Endothelial cell of umbilical vein (primary cell): ENCODE results near the gene COQ5. TPM values are rescaled to one million over a fixed set of nuclear protein-coding genes. Genes with fewer than 3 reads are reported as not detected.
"Not testable (repeated sequence)": the region's sequence is repeated elsewhere in the genome, so short reads cannot be mapped to it uniquely, and the experiment has no call there.

Experiments
- BruUV-seq: library from RNA; stranded (reverse); fragments of 400-500 nt; replicated peaks from 2 replicates; lab custom pipeline; 2021; lab: Mats Ljungman, UMichigan
- CTCF ChIA-PET: fragments of 300-600, 350-600 bp; sonication (Branson Sonifier 250); formaldehyde crosslinking; loops from one replicate; lab custom pipeline; 2021; ENCODE audit warnings: antibody characterized with exemption, inconsistent platforms; lab: Charles Lee
- POLR2A ChIA-PET: fragments of 300-600, 350-600 bp; sonication (Branson Sonifier 250); formaldehyde crosslinking; loops from one replicate; lab custom pipeline; 2021; ENCODE audit warnings: antibody characterized with exemption, inconsistent platforms; lab: Charles Lee
- DNase-seq: peaks from one replicate; pipeline ENCODE4 v3.0.0-alpha.2; 2011; ENCODE audit warnings: low read depth, low spot score
- FAIRE-seq: peaks from 2 replicates; lab custom pipeline; 2011; peaks lifted over from hg19 to GRCh38; lab: Jason Lieb, UNC
- H2AFZ ChIP-seq: 2 replicates; pipeline ENCODE4 v1.6.0; 2012; ENCODE audit warnings: low read depth, low read length, control low read depth, inconsistent platforms
- H3K27ac ChIP-seq: 2 replicates; pipeline ENCODE4 v1.5.1; 2011; ENCODE audit warnings: low read depth, mild to moderate bottlenecking, control low read depth, low read length, moderate library complexity; ENCODE audit not compliant: insufficient read depth
- H3K27me3 ChIP-seq, 2 experiments: 2 replicates each; pipeline versions ENCODE4 v1.6.0 to v1.6.1; 2011; ENCODE audit warnings: low read length in 2 of 2, mixed read lengths in 1 of 2; ENCODE audit not compliant: control insufficient read depth in 2 of 2, insufficient read depth in 2 of 2
- H3K36me3 ChIP-seq, 2 experiments: 2 replicates in 1 of 2; 3 replicates in 1 of 2; pipeline ENCODE4 v1.5.1; 2011; ENCODE audit warnings: low read length in 2 of 2, mild to moderate bottlenecking in 1 of 2, moderate library complexity in 1 of 2; ENCODE audit not compliant: control insufficient read depth in 2 of 2, insufficient read depth in 2 of 2; ENCODE audit errors: extremely low read depth in 1 of 2
- H3K4me1 ChIP-seq: 3 replicates; pipeline ENCODE4 v1.5.1; 2011; ENCODE audit warnings: mild to moderate bottlenecking, low read length; ENCODE audit not compliant: control insufficient read depth, insufficient read depth; ENCODE audit errors: extremely low read depth
- H3K4me2 ChIP-seq: 2 replicates; pipeline ENCODE4 v1.6.1; 2011; ENCODE audit warnings: low read length, control low read depth, mixed read lengths; ENCODE audit not compliant: insufficient read depth
- H3K4me3 ChIP-seq, 3 experiments: fragments of 200-600 bp in 1 of 3; sonication (generic), shearing (Covaris generic) in 1 of 3; replicated peaks in 1 of 3; 2 replicates each; pipeline ENCODE4 v1.5.1; 2011 to 2016; ENCODE audit warnings: control low read depth in 3 of 3, low read length in 3 of 3, mild to moderate bottlenecking in 2 of 3, inconsistent platforms in 1 of 3, low read depth in 1 of 3, moderate library complexity in 1 of 3; ENCODE audit not compliant: insufficient read depth in 1 of 3
- H3K79me2 ChIP-seq: 2 replicates; pipeline ENCODE4 v1.6.0; 2012; ENCODE audit warnings: low read length, inconsistent platforms; ENCODE audit not compliant: control insufficient read depth, insufficient read depth
- H3K9ac ChIP-seq: replicated peaks from 2 replicates; pipeline ENCODE3; 2011; ENCODE audit warnings: low read length, control low read depth; ENCODE audit not compliant: insufficient read depth; ENCODE audit errors: extremely low read depth
- H3K9me1 ChIP-seq: replicated peaks from 3 replicates; pipeline ENCODE4 v1.6.0; 2011; ENCODE audit warnings: mild to moderate bottlenecking, low read length; ENCODE audit not compliant: control insufficient read depth, insufficient read depth; ENCODE audit errors: extremely low read depth
- H3K9me3 ChIP-seq: replicated peaks from 2 replicates; pipeline ENCODE4 v1.5.1; 2012; ENCODE audit warnings: low read length, inconsistent platforms; ENCODE audit not compliant: control insufficient read depth, insufficient read depth
- H4K20me1 ChIP-seq: replicated peaks from 2 replicates; pipeline ENCODE3; 2011; ENCODE audit warnings: mild to moderate bottlenecking, low read length; ENCODE audit not compliant: control insufficient read depth, insufficient read depth; ENCODE audit errors: extremely low read depth
- JUN ChIP-seq: IDR thresholded peaks from 2 replicates; pipeline ENCODE4 v1.6.1; 2011; ENCODE audit warnings: borderline replicate concordance, low read depth; ENCODE audit not compliant: insufficient read length, insufficient read depth
- POLR2A ChIP-seq: IDR thresholded peaks from 2 replicates; pipeline ENCODE4 v1.6.1; 2012; ENCODE audit warnings: low read depth, mild to moderate bottlenecking, control low read depth, low read length
- dilution Hi-C: fragments of 300-500 bp; cut with MboI; formaldehyde crosslinking; loops from one replicate; pipeline ENCODE4 v1.15.0; 2019; ENCODE audit warnings: low sequenced_read_pairs; ENCODE audit not compliant: extremely low pct_ligation_motif_present
- intact Hi-C: fragments of 100-400 bp; cut with micrococcal nuclease; formaldehyde crosslinking; loops from one replicate; pipeline ENCODE4 v1.10.0; 2022
- polyA plus RNA-seq, 4 experiments: library from polyadenylated mRNA; depleted of rRNA in 3 of 4; stranded (reverse) in 3 of 4; unstranded in 1 of 4; fragments of >200 nt; gene quantifications; 2 replicates each; pipeline versions ENCODE4 v1.2.1 to v1.2.3, GENCODE V29; 2011 to 2012; ENCODE audit warnings: missing spikeins in 1 of 4
- total RNA-seq: library from RNA; stranded (reverse); gene quantifications from 2 replicates; pipeline ENCODE4 v1.2.3, GENCODE V29; 2021
- TF ChIP-seq, protein P1 (sequence below), 2 donors: IDR thresholded peaks; 1 replicate in 1 of 2; 2 replicates in 1 of 2; pipeline ENCODE4 v1.5.1; 2011; ENCODE audit warnings: low read length in 2 of 2, mild to moderate bottlenecking in 2 of 2, moderate library complexity in 2 of 2, control low read depth in 1 of 2, inconsistent platforms in 1 of 2, low read depth in 1 of 2; ENCODE audit not compliant: insufficient read depth in 1 of 2; ENCODE audit errors: extremely low read depth in 1 of 2
- TF ChIP-seq, protein P2 (sequence below): IDR thresholded peaks from 2 replicates; pipeline ENCODE4 v1.6.1; 2011; ENCODE audit not compliant: insufficient read depth, insufficient read length

COQ5 gene
- total and polyA plus RNA-seq, 2 donors (not counting 3 experiments of a cell fraction or from before 2014, with no cell fraction given) = 19.7 to 23.7 TPM

DNA sequence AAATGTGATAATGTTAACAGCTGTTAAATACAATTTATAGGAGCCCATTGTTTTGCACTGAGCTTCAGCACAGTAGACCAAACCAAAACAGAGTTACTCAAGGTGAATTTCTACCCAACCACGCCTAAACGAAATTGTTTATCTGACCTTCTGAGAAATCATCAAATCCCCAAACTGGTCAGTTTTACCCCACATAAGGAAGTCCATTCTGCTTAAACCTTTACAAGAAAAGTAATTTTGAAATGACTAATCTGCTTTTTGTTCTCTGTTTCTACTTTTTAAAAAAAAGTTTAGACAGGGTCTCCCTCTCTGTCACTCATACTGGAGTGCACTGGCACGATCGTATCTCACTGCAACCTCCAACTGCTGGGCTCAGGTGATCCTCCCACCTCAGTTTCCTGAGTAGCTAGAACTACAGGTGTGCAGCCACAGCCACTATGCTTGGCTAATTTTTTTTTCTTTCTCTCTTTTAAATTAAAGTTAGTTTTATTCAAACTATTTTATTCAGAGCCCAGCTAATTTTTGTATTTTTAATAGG is 3.8 kb upstream of the COQ5 start:
- no peak overlapping the region for H3K27ac ChIP-seq
- H3K4me2 ChIP-seq = no peak overlapping the region
- H3K36me3 ChIP-seq = no peaks in the 10 kb centered on the region
- no peak overlapping the region for H3K4me3 ChIP-seq
- no TSS peak for BruUV-seq
- dilution Hi-C loops = no loop called here
- intact Hi-C loops = no loop called here
- TF ChIP-seq, protein P1, sequence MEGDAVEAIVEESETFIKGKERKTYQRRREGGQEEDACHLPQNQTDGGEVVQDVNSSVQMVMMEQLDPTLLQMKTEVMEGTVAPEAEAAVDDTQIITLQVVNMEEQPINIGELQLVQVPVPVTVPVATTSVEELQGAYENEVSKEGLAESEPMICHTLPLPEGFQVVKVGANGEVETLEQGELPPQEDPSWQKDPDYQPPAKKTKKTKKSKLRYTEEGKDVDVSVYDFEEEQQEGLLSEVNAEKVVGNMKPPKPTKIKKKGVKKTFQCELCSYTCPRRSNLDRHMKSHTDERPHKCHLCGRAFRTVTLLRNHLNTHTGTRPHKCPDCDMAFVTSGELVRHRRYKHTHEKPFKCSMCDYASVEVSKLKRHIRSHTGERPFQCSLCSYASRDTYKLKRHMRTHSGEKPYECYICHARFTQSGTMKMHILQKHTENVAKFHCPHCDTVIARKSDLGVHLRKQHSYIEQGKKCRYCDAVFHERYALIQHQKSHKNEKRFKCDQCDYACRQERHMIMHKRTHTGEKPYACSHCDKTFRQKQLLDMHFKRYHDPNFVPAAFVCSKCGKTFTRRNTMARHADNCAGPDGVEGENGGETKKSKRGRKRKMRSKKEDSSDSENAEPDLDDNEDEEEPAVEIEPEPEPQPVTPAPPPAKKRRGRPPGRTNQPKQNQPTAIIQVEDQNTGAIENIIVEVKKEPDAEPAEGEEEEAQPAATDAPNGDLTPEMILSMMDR (IDR thresholded peaks at IDR 0.05; ENCODE audit: extremely low read depth in 1 of 2, insufficient read depth in 1 of 2, low read depth in 1 of 2, low read length in 2 of 2) = no peak
- TF ChIP-seq, protein P2, sequence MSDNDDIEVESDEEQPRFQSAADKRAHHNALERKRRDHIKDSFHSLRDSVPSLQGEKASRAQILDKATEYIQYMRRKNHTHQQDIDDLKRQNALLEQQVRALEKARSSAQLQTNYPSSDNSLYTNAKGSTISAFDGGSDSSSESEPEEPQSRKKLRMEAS = no peak
- no peak for TF ChIP-seq JUN
- no peak for TF ChIP-seq POLR2A
- H4K20me1 ChIP-seq = peaks cover 9% of the 10 kb centered on the region
- DNase-seq (no peak), FAIRE-seq (no peak)
- no peaks in the 10 kb centered on the region for H3K9me1 ChIP-seq
- no peak overlapping the region for H2AFZ ChIP-seq
- H3K9me3 ChIP-seq = no peaks in the 10 kb centered on the region
- ChIA-PET CTCF (no interaction called here), POLR2A (no interaction called here)
- peaks cover 38% of the 10 kb centered on the region for H3K79me2 ChIP-seq
- peaks cover 34% of the 10 kb centered on the region for H3K4me1 ChIP-seq
- no peaks in the 10 kb centered on the region for H3K27me3 ChIP-seq
- no peak overlapping the region for H3K9ac ChIP-seq

DNA sequence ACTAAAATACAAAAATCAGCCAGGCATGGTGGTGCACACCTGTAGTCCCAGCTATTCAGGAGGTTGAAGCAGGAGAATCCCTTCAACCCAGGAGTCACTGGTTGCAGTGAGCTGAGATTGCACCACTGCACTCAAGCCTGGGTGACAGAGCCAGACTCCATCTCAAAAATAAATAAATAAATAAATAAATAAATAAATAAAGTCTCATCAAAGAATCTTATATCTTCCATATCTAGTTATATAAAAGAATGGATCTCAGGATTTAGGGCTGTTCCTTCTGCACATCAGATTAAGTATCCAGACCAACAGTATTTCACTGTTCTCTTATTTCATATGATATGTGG is 1.4 kb upstream of the COQ5 start:
- peaks cover 14% of the 10 kb centered on the region for H3K79me2 ChIP-seq
- H3K4me3 ChIP-seq = peak overlapping the region in 1 of 3 experiments; percentile 77
- peak overlapping the region; percentile 79 for H3K27ac ChIP-seq
- ChIA-PET CTCF (interaction anchor here (2.1 kb wide), 1 partner anchor 34 kb away, joined by 9 read pairs; the partner anchor contains the start of gene DYNLL1), POLR2A (interaction anchor here (1.2 kb wide), 1 partner anchor 20 kb away, joined by 3 read pairs; no protein-coding TSS in a partner anchor)
- H3K9me1 ChIP-seq, DNase-seq, H3K27me3 ChIP-seq, H3K9me3 ChIP-seq, H3K9ac ChIP-seq, FAIRE-seq, dilution Hi-C loops, H3K36me3 ChIP-seq, intact Hi-C loops, BruUV-seq, H4K20me1 ChIP-seq: not testable (repeated sequence)
- peaks cover 15% of the 10 kb centered on the region for H3K4me1 ChIP-seq
- H2AFZ ChIP-seq = peak overlapping the region; percentile 52
- H3K4me2 ChIP-seq = peak overlapping the region; percentile 74
